Lower lobe of right lung (tissue), 2 donors: Measurements from ENCODE around the gene ADD1. TPM values are rescaled to one million over a fixed set of nuclear protein-coding genes. Genes with fewer than 3 reads are reported as not detected.

Source experiments
- ATAC-seq, 2 donors: fragments of 200-7000 bp; cut with Tn5 transposase; one replicate each; pipeline ENCODE4 v1.9.1; 2020 to 2022; ENCODE audit warnings: mild to moderate bottlenecking in 2 of 2, moderate library complexity in 2 of 2
- DNase-seq: peaks from one replicate; pipeline ENCODE4 v3.0.0-alpha.2; 2020
- H3K27ac ChIP-seq: fragments of 200-600 bp; one replicate; pipeline ENCODE4 v1.8.0; 2022
- H3K27me3 ChIP-seq: fragments of 200-600 bp; one replicate; pipeline ENCODE4 v1.8.0; 2022; ENCODE audit warnings: low read depth
- H3K36me3 ChIP-seq: fragments of 200-600 bp; one replicate; pipeline ENCODE4 v1.8.0; 2022; ENCODE audit warnings: mild to moderate bottlenecking
- H3K4me1 ChIP-seq: fragments of 200-600 bp; one replicate; pipeline ENCODE4 v1.8.0; 2022
- H3K4me3 ChIP-seq: fragments of 200-600 bp; one replicate; pipeline ENCODE4 v1.8.0; 2022; ENCODE audit warnings: mild to moderate bottlenecking
- H3K9me3 ChIP-seq: fragments of 200-600 bp; one replicate; pipeline ENCODE4 v1.8.0; 2022
- intact Hi-C: fragments of 100-400 bp; cut with DNase I; formaldehyde crosslinking; loops from one replicate; pipeline ENCODE4 v1.11.0; 2022
- total RNA-seq: library from RNA; stranded (reverse); fragmentation: NEBNext Ultra II Directional; extraction: Animal tissue kit (Norgen Biotek cat#: 25700); gene quantifications from one replicate; pipeline ENCODE4 v1.2.1, GENCODE V29; 2021
- TF ChIP-seq, protein P1 (sequence below): fragments of 200-600 bp; IDR thresholded peaks from one replicate; pipeline ENCODE4 v1.8.0; 2022; ENCODE audit warnings: antibody characterized with exemption, mild to moderate bottlenecking
- donor health status: DM: no; HTN: yes; CAD: no; lungs with severe emphysema.

Gene ADD1
- total RNA-seq, 1 donor from 2014 or later = 279 TPM

DNA sequence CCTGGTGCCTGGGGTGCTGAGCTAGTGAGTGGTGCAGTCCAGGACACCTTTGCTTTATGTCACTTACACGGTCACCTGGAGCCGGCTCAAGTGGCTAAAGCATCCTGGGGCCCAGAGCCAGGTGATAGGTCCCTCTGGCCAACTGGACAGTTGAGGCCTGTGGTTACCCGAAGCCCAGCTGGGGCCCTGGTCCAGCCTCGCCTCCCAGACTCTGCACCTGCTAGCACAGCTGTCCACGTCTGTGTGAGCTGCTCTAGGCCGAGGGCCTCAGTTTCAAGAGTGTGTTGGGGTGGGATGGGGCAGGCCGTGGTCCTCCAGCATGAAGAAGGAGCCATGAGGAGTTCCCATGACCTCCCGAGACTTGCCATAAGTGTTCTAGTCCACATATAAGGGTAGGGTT, 7.7 kb upstream of the ADD1 start:
- Histone ChIP-seq H3K27ac (peak overlapping the region; percentile 79), H3K36me3 (peaks cover 55% of the 10 kb centered on the region), H3K4me3 (no peak overlapping the region), H3K4me1 (peaks cover 43% of the 10 kb centered on the region), H3K9me3 (no peaks in the 10 kb centered on the region), H3K27me3 (no peaks in the 10 kb centered on the region)
- intact Hi-C loops = no loop called here
- no peak for DNase-seq
- TF ChIP-seq, protein P1, sequence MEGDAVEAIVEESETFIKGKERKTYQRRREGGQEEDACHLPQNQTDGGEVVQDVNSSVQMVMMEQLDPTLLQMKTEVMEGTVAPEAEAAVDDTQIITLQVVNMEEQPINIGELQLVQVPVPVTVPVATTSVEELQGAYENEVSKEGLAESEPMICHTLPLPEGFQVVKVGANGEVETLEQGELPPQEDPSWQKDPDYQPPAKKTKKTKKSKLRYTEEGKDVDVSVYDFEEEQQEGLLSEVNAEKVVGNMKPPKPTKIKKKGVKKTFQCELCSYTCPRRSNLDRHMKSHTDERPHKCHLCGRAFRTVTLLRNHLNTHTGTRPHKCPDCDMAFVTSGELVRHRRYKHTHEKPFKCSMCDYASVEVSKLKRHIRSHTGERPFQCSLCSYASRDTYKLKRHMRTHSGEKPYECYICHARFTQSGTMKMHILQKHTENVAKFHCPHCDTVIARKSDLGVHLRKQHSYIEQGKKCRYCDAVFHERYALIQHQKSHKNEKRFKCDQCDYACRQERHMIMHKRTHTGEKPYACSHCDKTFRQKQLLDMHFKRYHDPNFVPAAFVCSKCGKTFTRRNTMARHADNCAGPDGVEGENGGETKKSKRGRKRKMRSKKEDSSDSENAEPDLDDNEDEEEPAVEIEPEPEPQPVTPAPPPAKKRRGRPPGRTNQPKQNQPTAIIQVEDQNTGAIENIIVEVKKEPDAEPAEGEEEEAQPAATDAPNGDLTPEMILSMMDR = no peak
- no peak for ATAC-seq

DNA sequence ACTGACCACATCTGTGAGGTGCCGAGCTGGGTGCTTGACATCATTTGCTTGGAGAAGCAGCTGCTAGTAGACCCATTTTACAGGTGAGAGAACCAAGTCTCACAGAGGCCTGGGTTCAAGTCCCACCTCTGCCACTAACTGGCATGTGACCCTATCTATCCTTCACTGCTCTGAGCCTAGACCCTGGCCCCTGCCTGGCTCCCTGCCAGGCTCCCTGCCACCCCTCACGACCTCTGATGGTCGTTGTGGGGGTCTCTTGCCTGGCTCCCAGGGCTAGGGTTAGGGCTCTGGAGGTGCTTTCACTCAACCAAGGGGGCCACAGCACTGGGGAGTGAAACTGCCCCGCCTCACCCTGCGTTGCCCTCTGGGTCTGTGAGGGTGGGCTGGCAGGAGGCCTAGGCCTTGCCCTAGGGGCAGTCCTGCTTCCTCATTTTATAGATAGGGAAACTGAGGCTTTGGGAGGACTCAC, 7.2 kb upstream of the ADD1 start:
- ATAC-seq (no peak), DNase-seq (peak; percentile 32)
- intact Hi-C loops = no loop called here
- no peaks in the 10 kb centered on the region for H3K9me3 ChIP-seq
- H3K4me1 ChIP-seq = peaks cover 43% of the 10 kb centered on the region
- peak overlapping the region; percentile 79 for H3K27ac ChIP-seq
- TF ChIP-seq, protein P1 = no peak
- H3K4me3 ChIP-seq = no peak overlapping the region
- H3K36me3 ChIP-seq = peaks cover 51% of the 10 kb centered on the region
- no peaks in the 10 kb centered on the region for H3K27me3 ChIP-seq

DNA sequence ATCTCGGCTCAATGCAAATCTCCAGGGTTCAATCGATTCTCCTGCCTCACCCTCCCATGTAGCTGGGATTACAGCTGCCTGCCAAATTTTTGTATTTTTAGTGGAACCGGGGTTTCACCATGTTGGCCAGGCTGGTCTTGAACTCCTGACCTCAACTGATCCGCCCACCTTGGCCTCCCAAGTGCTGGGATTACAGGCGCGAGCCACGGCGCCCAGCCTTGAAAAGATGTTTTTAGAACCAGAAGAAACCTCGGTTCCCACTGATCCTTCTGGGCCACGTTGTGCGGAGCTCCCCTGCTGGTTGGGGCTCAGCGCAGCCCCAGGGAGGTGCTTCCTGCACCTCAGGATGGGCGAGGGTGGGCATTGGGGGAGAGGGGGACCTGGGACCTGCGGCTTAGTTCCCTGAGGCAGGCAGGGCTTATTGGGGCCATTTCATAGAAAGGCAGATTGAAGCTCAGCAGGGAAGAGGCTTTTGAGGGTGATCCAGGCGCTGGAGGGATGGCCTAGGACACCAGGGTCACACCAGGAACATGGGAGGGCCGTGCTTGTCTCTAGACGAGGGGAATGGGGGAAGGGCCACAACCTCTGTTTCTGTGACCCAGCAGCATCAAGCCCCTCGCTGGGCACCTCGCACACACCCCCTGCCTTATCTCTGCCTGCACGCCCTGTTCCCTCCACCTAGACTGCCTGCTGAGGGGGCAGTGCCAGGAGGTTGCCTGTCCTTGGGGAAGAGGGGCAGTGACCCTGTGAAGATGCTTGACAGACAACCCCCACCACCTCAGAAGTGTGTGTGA, 6.3 kb upstream of the ADD1 start:
- intact Hi-C loops = no loop called here
- H3K27me3 ChIP-seq = no peaks in the 10 kb centered on the region
- ATAC-seq = no peak
- peaks cover 46% of the 10 kb centered on the region for H3K4me1 ChIP-seq
- H3K27ac ChIP-seq = peak overlapping the region; percentile 79
- peaks cover 42% of the 10 kb centered on the region for H3K36me3 ChIP-seq
- H3K9me3 ChIP-seq = no peaks in the 10 kb centered on the region
- peak; percentile 43 for DNase-seq
- TF ChIP-seq, protein P1 = no peak
- peak overlapping the region; percentile 31 for H3K4me3 ChIP-seq

DNA sequence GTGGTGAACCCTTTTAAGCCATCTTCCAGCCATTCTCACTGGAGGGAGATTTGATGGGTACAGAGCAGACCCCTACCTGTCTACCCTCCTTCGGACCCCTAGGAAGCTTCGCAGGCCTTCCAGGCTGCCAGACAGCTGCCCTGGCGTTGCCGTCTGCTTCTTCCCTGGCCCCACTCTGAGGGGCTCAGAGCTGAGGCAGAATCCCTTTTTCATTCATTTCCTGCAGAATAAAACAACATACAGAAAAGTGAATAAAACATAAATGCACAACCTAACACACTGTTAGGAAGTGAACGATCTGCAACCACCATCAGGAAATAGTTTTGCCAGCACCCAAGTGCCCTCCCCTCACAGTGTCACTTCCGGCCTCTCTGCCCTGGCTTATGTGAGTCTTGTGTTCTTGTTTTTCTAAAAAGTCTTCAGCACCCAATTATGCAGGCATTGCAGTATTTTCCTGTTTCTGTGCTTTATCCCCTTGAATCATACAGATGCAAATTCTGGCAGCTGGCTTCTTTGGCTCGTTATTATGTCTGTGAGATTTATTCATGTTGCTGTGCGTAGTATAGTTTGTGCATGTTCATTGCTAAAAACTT, 5.6 kb upstream of the ADD1 start:
- TF ChIP-seq, protein P1 = no peak
- Histone ChIP-seq H3K4me1 (peaks cover 53% of the 10 kb centered on the region), H3K27ac (peak overlapping the region; percentile 79), H3K27me3 (no peaks in the 10 kb centered on the region), H3K36me3 (peaks cover 35% of the 10 kb centered on the region), H3K4me3 (peak overlapping the region; percentile 31), H3K9me3 (no peaks in the 10 kb centered on the region)
- intact Hi-C loops = no loop called here
- ATAC-seq = peak; percentile 64 to 70
- peak; percentile 70 for DNase-seq

DNA sequence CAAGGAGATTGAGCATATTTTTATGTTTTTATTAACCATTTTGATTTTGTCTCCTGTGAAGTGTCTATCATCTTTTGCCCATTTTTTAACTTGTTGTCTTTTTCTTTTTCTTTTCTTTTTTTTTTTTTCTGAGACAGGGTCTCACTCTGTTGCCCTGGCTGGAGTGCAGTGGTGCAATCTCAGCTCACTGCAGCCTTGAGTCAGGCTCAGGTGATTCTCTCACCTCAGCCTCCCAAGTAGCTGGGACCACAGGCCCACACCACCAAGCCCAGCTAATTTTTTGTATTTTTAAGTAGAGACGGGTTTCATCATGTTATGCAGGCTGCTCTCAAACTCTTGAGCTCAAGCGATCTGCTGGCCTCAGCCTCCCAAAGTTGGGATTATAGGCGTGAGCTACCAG, 4.6 kb upstream of the ADD1 start:
- DNase-seq (no peak), ATAC-seq (no peak)
- intact Hi-C loops = no loop called here
- Histone ChIP-seq H3K27me3 (no peaks in the 10 kb centered on the region), H3K36me3 (peaks cover 24% of the 10 kb centered on the region), H3K9me3 (no peaks in the 10 kb centered on the region), H3K4me1 (peaks cover 55% of the 10 kb centered on the region), H3K27ac (peak overlapping the region; percentile 79), H3K4me3 (no peak overlapping the region)
- TF ChIP-seq, protein P1 = no peak
